Head of caudate nucleus (tissue), 42 donors: ENCODE measurements around the gene MICAL2.
"Not testable (repeated sequence)": the region's sequence is repeated elsewhere in the genome, so short reads cannot be mapped to it uniquely, and the experiment has no call there.

Source experiments
- DNase-seq, 42 donors: peaks; one replicate each; pipeline versions ENCODE4 v3.0.0 to v3.0.0-alpha.2; 2020 to 2021; ENCODE audit warnings: mixed read lengths in 7 of 42
- intact Hi-C: fragments of 100-400 bp; cut with DNase I; formaldehyde crosslinking; loops from one replicate; pipeline ENCODE4 v1.15.0; 2022

The MICAL2 gene

DNA sequence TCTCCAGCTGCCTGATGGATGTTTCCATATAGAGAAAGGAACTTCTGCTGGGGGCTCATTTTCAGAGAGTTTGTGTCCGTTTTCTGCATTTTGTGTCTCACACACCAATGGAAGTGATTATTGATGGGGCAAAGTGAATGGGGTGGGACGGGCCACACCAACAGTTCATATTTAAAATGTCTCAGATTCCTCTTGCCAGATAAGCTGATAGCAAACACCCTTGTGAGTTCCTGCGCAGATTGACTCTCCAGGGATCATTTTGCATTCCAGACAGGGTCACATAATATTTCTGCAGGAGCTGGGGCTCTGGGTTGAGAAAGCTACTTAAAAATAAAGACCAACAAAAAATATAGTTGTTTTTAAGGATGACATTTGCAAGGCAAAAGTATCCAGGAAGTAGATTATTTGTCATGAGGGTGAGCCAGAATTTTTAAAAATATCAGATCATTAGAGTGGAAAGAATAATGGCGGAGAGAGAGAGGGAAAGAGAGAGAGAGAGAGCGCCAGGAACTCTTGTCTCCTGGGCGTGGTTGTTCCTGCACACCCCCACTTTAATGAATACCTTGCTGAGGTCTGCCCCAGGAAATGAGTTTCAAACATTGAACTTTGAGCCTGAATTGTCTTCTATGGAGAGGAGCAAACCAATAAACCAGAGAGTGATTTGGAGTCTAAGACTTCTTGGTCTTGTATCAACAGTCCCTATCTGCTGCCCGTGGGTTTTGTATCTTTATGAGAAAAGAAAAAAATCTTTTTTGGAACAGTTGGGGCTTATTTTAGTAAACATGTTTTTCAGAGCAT lies 33.3 kb downstream of the MICAL2 start:
- no peak for DNase-seq
- intact Hi-C loops = no loop called here

DNA sequence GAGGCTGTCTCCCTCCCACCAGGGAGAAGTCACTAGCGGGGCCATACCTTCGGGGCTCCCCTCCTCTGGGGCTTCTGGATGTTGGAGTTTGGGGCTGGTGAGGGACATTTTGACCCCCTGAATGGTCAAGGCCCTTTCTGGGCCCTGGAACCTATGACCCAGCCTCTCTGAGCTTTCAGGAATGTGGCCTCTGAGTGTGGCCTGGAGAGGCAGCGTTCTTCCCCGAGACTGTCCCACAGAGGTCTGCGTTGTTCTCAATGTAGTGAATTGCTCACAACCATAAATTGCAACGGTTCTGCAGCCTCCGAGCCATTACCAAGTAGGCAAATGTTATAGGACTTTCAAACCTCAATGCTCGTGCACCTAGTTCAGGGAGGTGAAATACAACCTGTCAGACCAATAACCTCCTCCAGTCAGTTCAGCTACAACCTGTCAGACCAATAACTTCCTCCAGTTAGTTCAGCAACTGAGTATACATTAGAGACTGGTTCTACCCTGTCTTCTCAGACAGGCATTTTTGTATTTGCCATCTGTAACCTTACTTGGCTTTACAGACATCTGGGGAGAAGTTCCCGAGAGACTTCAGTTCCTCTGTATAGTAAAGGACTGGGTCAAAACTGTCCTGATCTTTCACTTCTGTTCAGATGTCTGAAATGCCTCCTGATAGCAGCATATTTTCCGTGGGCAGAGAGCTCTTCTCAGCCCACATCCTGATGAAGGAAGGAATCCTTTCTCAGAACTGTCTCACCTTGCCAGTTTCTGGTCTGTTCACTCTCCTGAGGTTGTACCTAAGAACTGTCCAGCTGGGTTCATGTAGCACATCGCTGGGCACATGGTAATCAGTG lies 34.2 kb downstream of the MICAL2 start:
- DNase-seq = no peak
- intact Hi-C loops = no loop called here

GRCh38 chr11:12146678-12147077 lies 36.3 kb downstream of the MICAL2 start:
- intact Hi-C loops = not testable (repeated sequence)

GRCh38 chr11:12147827-12148226 lies 37.4 kb downstream of the MICAL2 start:
- intact Hi-C loops = no loop called here
- DNase-seq = no peak

More at GRCh38 chr11:12146678-12147077, 36.3 kb downstream of the MICAL2 start:
- DNase-seq = not testable (repeated sequence)

DNA sequence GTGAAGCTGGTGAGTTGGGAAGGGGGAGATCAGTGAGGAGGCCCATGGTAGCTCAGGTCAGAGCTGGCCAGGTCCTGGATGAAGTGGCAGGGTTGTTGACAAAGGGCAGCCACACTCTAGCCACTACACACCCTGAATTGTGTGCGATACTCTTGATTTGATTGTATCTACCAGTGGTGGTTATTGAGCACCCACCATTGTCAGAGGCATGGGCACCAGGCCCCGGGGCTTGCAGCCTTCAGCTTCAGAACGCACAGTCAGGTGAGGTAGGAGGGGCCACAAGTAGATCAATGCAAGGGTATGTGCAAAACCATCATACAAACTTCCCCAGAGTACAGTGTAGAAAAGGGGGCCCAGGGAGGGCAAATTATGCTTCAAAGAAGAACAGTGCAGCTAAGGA lies 38.1 kb downstream of the MICAL2 start:
- no peak for DNase-seq
- intact Hi-C loops = no loop called here

GRCh38 chr11:12148882-12149281 lies 38.5 kb downstream of the MICAL2 start:
- intact Hi-C loops = no loop called here
- DNase-seq = no peak

DNA sequence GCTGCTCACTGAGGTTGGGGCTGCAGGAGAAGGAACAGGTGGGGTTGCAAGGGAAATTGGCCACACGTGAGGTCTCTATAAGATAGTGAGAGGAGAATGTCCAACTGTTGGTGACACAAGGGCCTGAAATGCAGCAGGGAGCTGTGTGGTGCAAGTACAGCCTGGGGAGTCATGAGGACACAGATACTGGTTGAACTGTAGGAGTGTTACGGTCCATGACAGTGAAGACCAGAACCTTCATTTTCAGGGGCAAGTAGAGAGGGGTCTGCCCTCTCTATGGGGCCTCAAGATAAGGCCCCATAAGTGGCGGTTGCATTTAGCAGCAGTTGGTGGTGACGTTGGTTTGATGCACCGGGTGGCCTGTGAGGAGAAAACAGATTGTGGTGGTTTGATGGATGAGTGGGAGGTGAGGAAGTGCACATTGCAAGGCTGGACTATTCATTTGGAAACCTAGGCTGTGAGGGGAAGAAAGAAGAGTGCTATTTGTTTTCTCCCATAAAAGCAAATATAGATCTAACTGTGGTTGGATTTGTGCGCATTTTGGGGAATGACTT lies 39.4 kb downstream of the MICAL2 start:
- intact Hi-C loops = no loop called here
- no peak for DNase-seq

DNA sequence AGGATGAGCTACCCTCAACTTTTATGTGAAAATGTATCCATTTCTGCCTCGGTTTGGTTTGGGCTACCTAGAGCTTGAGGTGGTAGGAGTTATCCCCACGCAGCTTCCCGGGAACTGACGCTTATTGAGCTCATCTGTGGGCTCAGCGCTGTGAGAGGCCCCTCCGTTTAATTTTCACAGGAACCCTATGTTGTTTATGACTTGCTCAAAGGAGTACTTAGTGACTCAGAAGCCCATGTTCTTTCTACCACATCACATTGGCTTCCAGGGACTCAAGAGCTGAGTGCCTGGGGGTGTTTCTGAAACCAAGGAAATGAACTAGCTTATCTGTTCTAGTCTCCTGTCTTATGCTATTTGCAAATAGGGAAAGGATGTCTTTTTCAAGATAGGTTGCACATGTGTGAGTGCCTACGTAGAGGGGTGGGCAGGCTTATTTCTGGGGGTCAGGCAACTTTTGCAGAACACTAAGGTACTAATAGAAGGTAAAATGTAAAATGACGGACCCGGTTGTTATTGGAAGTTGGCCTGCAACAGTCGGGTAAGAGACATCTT lies 40.5 kb downstream of the MICAL2 start:
- peak in 6 of 42 donors; percentile 27 to 42 (median 34) for DNase-seq
- intact Hi-C loops = no loop called here

- intact Hi-C loops = no loop called here
- no peak for DNase-seq
Measured at GRCh38 chr11:12152321-12152720, 41.9 kb downstream of the MICAL2 start.

GRCh38 chr11:12154871-12155668 lies 44.7 kb downstream of the MICAL2 start:
- intact Hi-C loops = no loop called here

DNA sequence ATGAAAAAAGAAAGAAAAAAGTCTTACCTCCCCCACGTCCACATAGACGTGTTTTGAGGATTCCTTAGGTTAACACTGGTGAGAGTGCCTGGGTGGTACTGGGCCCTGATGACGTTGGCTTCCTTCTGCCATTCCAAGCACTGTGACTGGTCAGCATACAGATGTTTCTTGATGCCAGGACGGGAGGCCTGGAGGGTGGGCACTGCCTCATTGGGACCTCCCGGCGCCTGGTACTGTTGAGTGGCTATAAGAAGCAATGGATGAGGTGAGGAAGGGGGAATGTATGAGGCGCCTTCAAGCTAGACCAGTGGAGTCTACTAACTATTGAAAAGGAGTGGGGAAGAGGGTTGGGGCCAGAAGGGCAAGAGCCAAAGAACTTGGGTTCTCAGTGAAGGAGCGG lies 45.3 kb downstream of the MICAL2 start:
- DNase-seq = no peak
- intact Hi-C loops = no loop called here

More at GRCh38 chr11:12154871-12155668, 44.7 kb downstream of the MICAL2 start:
- no peak for DNase-seq

GRCh38 chr11:12156301-12157140 lies 46.1 kb downstream of the MICAL2 start:
- no peak for DNase-seq

DNA sequence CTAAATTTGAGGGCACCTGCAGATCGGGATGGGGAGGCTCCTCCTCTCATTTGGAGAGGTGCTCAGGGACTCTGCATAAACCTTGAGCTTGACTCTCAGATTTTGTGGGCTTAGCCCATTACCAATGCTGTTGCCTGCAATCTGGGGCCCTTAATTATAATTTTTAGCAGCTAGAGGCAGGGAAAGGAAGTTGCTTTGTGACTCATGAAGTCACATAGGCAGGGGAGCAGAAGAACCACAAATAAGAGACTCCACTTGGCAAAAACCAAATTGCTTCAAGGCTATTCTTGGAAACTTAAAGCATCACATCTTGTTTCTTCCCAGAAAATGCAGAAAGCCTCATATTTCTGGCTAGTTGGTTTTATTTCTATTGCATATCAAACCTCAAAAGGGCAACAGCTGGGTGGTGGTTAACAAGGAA lies 46.9 kb downstream of the MICAL2 start:
- no peak for DNase-seq
- intact Hi-C loops = no loop called here

More at GRCh38 chr11:12156301-12157140, 46.1 kb downstream of the MICAL2 start:
- intact Hi-C loops = no loop called here

- no peak for DNase-seq
- intact Hi-C loops = no loop called here
Measured at GRCh38 chr11:12158909-12159308, 48.5 kb downstream of the MICAL2 start.

DNA sequence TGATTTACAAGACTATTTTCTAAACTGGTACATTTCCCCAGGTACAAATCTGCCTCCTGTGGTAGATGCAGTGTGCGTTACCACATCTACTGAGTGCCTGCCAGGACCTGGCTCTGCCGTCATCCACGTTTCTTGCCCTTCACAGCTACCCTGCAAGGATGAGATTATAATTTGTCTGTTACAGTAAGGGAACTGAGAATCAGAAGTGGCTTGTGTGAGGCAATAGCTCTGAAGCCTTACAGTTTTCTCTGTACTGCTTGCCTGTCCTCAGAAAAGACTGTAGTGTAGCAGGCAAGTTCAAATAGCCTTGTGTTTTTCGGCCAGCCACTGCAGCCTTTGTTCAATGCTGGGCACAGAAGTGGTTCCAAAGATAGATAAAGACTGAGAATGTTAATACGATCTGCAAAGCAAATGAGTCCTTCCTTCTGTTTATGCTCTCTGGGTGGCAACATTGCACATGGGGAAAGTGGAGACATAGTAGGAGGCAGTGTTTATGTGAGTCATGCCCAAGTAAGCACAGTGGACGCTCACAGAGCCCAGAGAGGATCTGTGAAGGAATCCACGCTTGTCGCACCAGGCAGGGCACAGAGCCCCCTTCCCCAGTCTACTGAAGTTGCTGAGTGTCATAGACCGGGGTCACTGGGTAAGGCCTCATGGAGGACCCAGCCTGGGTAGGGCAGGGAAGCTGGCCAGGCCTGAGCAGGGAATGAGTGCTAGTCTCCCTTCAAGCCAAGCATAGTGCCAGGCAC lies 49.1 kb downstream of the MICAL2 start:
- peak in 18 of 42 donors; percentile 6 to 62 (median 34) for DNase-seq
- intact Hi-C loops = no loop called here

GRCh38 chr11:12160231-12160630 lies 49.8 kb downstream of the MICAL2 start:
- intact Hi-C loops = no loop called here
- no peak for DNase-seq

GRCh38 chr11:12160680-12161079 lies 50.3 kb downstream of the MICAL2 start:
- DNase-seq = no peak
- intact Hi-C loops = no loop called here
